K562 (cell line): ENCODE data around the gene MRPL9. TPM values are rescaled to one million over a fixed set of nuclear protein-coding genes. Genes with fewer than 3 reads are reported as not detected.
A peak's percentile ranks its signal among the peaks of the same experiment; 100 is the strongest.

Source experiments
- CBFA2T2 ChIP-seq: fragments of 450-650 bp; conservative IDR thresholded peaks from 2 replicates; pipeline ENCODE4 v1.6.1; 2017; ENCODE audit warnings: mild to moderate bottlenecking
- CBFA2T3 ChIP-seq: fragments of 450-650 bp; IDR thresholded peaks from 2 replicates; pipeline ENCODE4 v1.6.1; 2017
- CXXC5 ChIP-seq: fragments of 250-450 bp; sonication (Bioruptor Pico); IDR thresholded peaks from 2 replicates; pipeline ENCODE4 v1.8.0; 2022; ENCODE audit warnings: inconsistent platforms, mild to moderate bottlenecking, moderate library complexity
- DMBX1 ChIP-seq: fragments of 250-450 bp; sonication (Bioruptor Pico); IDR thresholded peaks from 2 replicates; pipeline ENCODE4 v1.8.0; 2022; ENCODE audit warnings: inconsistent platforms, mild to moderate bottlenecking, moderate library complexity, borderline replicate concordance
- DPF2 ChIP-seq: fragments of 450-650 bp; IDR thresholded peaks from 2 replicates; pipeline ENCODE4 v1.6.1; 2016
- FOXM1 ChIP-seq, 2 experiments: fragments of 450-650 bp in 1 of 2; sonication (generic) in 1 of 2; formaldehyde crosslinking in 1 of 2; IDR thresholded peaks; 2 replicates each; pipeline versions ENCODE4 v1.6.1 to v1.9.0; 2017 to 2022; ENCODE audit warnings: low read depth in 2 of 2, mild to moderate bottlenecking in 2 of 2, missing genetic modification reagents in 1 of 2, moderate library complexity in 1 of 2
- HSF4 ChIP-seq: fragments of 250-450 bp; sonication (Bioruptor Pico); IDR thresholded peaks from 2 replicates; pipeline ENCODE4 v2.1.2; 2022; ENCODE audit warnings: mild to moderate bottlenecking, moderate library complexity, borderline replicate concordance
- KDM2B ChIP-seq: fragments of 250-450 bp; sonication (Bioruptor Pico); IDR thresholded peaks from 2 replicates; pipeline ENCODE4 v1.8.0; 2021; ENCODE audit warnings: mild to moderate bottlenecking, moderate library complexity
- KLF16 ChIP-seq: IDR thresholded peaks from 2 replicates; pipeline ENCODE4 v1.6.1; 2016; ENCODE audit warnings: antibody characterized with exemption
- MECOM ChIP-seq: fragments of 250-450 bp; sonication (Bioruptor Pico); IDR thresholded peaks from 2 replicates; pipeline ENCODE4 v1.8.0; 2022; ENCODE audit warnings: inconsistent platforms
- MEIS2 ChIP-seq: fragments of 450-650 bp; IDR thresholded peaks from 2 replicates; pipeline ENCODE4 v1.6.1; 2014; ENCODE audit warnings: mild to moderate bottlenecking; ENCODE audit not compliant: partially characterized antibody
- MTA1 ChIP-seq: fragments of 450-650 bp; IDR thresholded peaks from 2 replicates; pipeline ENCODE4 v1.6.1; 2017; ENCODE audit warnings: borderline replicate concordance
- MTA2 ChIP-seq: fragments of 450-650 bp; IDR thresholded peaks from 2 replicates; pipeline ENCODE4 v1.6.1; 2016; ENCODE audit warnings: low read depth
- NFATC3 ChIP-seq: fragments of 450-650 bp; IDR thresholded peaks from 2 replicates; pipeline ENCODE4 v1.6.1; 2017; ENCODE audit warnings: mild to moderate bottlenecking
- POLR2AphosphoS5 ChIP-seq: IDR thresholded peaks from 2 replicates; pipeline ENCODE4 v1.6.1; 2011; ENCODE audit warnings: mild to moderate bottlenecking, low read depth, low read length, moderate library complexity; ENCODE audit not compliant: control insufficient read depth, insufficient read depth
- RNF2 ChIP-seq: sonication (generic); IDR thresholded peaks from 2 replicates; pipeline ENCODE4 v1.6.1; 2016
- SMAD4 ChIP-seq: fragments of 250-450 bp; sonication (Bioruptor Pico); conservative IDR thresholded peaks from 2 replicates; pipeline ENCODE4 v1.8.0; 2021; ENCODE audit warnings: inconsistent platforms, mild to moderate bottlenecking, moderate library complexity
- SMARCA4 ChIP-seq: fragments of 450-650 bp; IDR thresholded peaks from 2 replicates; pipeline ENCODE4 v1.6.1; 2016
- SMARCC2 ChIP-seq: fragments of 450-650 bp; IDR thresholded peaks from 2 replicates; pipeline ENCODE4 v1.6.1; 2017; ENCODE audit warnings: antibody characterized with exemption, moderate library complexity, mild to moderate bottlenecking, low read depth
- STAT5B ChIP-seq: fragments of 250-450 bp; sonication (Bioruptor Pico); IDR thresholded peaks from 2 replicates; pipeline ENCODE4 v1.8.0; 2021; ENCODE audit warnings: mild to moderate bottlenecking, inconsistent platforms
- TAL1 ChIP-seq: fragments of 450-650 bp; IDR thresholded peaks from 2 replicates; pipeline ENCODE4 v1.6.1; 2016; ENCODE audit warnings: mild to moderate bottlenecking
- TCF3 ChIP-seq: sonication (generic); formaldehyde crosslinking; IDR thresholded peaks from 2 replicates; pipeline ENCODE4 v1.4.0; 2020; ENCODE audit warnings: mild to moderate bottlenecking, missing genetic modification reagents
- TEAD1 ChIP-seq, 2 experiments: fragments of 450-650 bp in 1 of 2; sonication (generic) in 1 of 2; formaldehyde crosslinking; IDR thresholded peaks; 2 replicates each; pipeline versions ENCODE4 v1.4.0 to v1.8.0; 2020 to 2022; ENCODE audit warnings: mild to moderate bottlenecking in 2 of 2, missing genetic modification reagents in 1 of 2
- TRIM24 ChIP-seq, 2 experiments: fragments of 450-650 bp; IDR thresholded peaks; 2 replicates each; pipeline ENCODE4 v1.6.1; 2016
- ZEB2 ChIP-seq: fragments of 450-650 bp; IDR thresholded peaks from 2 replicates; pipeline ENCODE4 v1.6.1; 2016
- polyA plus RNA-seq, 8 experiments: library from polyadenylated mRNA; depleted of rRNA in 4 of 8; stranded (reverse) in 5 of 8; unstranded in 3 of 8; fragments of >200 nt; fragmentation: Nextera tagmentation in 2 of 8; fragmentation: Illumina TruSeq in 1 of 8; extraction: Ambion mirVana in 2 of 8; extraction: Trizol in 1 of 8; gene quantifications; 2 replicates each; pipeline versions ENCODE4 v1.2.1 to v1.2.3, GENCODE V29; 2011 to 2014; ENCODE audit warnings: inconsistent platforms in 1 of 8, missing spikeins in 1 of 8
- total RNA-seq, 7 experiments: library from RNA; depleted of rRNA in 6 of 7; stranded (reverse); fragments of >200 nt in 6 of 7; fragmentation: Illumina TruSeq in 2 of 7; extraction: Trizol in 2 of 7; gene quantifications; 2 replicates each; pipeline versions ENCODE4 v1.2.1 to v1.2.3, GENCODE V29; 2011 to 2021; ENCODE audit warnings: low replicate concordance in 1 of 7
- TF ChIP-seq, protein P1 (sequence below): sonication (generic); IDR thresholded peaks from 2 replicates; pipeline ENCODE4 v1.6.1; 2016
- TF ChIP-seq, protein P2 (sequence below): fragments of 450-650 bp; conservative IDR thresholded peaks from 2 replicates; pipeline ENCODE4 v1.6.1; 2016; ENCODE audit warnings: missing genetic modification characterization, low read depth, mild to moderate bottlenecking, control low read depth, missing compliant biosample characterization

The MRPL9 gene
- total and polyA plus RNA-seq, 9 of the 15 experiments (the other 6 are each of a cell fraction or from before 2014, with no cell fraction given), result 38.0 to 162 (median 111) TPM

DNA sequence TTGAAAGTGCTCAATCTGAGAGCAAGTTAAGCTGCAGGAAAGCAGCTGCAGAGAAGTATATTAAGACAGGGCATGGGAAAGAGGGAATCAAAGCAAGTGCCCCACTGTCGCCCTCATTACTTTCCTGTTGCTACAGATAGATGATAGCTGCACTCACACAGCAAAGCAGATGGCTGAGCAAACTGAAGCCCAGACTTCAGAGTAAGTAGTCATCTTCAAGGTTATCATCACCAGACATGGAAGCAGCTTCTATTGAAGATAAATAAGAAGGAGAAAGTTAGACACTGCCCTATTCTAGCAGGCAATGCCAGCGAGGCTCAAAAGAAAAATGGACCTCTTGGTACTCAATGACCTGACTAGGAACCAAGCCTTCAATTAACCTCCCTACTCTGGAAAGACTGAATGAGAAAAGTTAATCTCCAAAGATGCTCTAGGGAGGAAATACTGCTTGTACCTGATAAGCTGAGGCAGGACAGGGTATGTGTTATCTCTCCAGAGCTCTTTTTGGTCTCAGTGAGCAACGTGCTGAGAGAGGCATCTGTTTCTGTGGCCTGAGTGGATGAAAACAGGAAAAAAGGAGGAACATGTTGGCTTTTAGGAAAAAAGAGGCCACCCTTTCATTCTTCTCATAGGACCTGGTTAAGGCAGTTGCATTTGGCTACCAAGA is 11.1 kb upstream of the MRPL9 start (continued):
- TF ChIP-seq DMBX1 (CRISPR knock-in tag) (0 out of 2 replicates have a peak, but pooled peaks have one; percentile 46), FOXM1 (IDR thresholded peaks at IDR 0.05; ENCODE audit: low read depth) (peak; percentile 58; the same call in 1 of the 2 replicates), FOXM1 (CRISPR knock-in tag; IDR thresholded peaks at IDR 0.05; ENCODE audit: low read depth) (no peak), TRIM24 (IDR thresholded peaks at IDR 0.05) (peak; percentile 47 to 66; a peak in 2 of 4 replicates), ZEB2 (0 out of 2 replicates have a peak, but pooled peaks have one; percentile 39), MECOM (CRISPR knock-in tag) (peak; percentile 64; the same call in 1 of the 2 replicates), HSF4 (CRISPR knock-in tag) (no peak), KDM2B (CRISPR knock-in tag) (no peak), SMARCC2 (peak; percentile 49; the same call in 1 of the 2 replicates), TEAD1 (CRISPR knock-in tag; IDR thresholded peaks at IDR 0.05) (peak in 1 of 2 experiments; percentile 58; a peak in 1 of 4 replicates), DPF2 (peak; percentile 89), CBFA2T2 (peak; percentile 91), KLF16 (peak; percentile 57; the same call in 1 of the 2 replicates), CBFA2T3 (peak; percentile 96), SMAD4 (CRISPR knock-in tag) (peak; percentile 63; the same call in 1 of the 2 replicates), MTA2 (peak; percentile 59; the same call in 1 of the 2 replicates), NFATC3 (no peak), TAL1 (peak; percentile 84), POLR2AphosphoS5 (peak; percentile 65), MTA1 (no peak), STAT5B (CRISPR knock-in tag) (no peak), CXXC5 (CRISPR knock-in tag) (peak; percentile 52), MEIS2 (peak; percentile 31), RNF2 (peak; percentile 20; the same call in 1 of the 2 replicates), SMARCA4 (peak; percentile 88), TCF3 (CRISPR knock-in tag) (peak; percentile 88)
- TF ChIP-seq, protein P1, sequence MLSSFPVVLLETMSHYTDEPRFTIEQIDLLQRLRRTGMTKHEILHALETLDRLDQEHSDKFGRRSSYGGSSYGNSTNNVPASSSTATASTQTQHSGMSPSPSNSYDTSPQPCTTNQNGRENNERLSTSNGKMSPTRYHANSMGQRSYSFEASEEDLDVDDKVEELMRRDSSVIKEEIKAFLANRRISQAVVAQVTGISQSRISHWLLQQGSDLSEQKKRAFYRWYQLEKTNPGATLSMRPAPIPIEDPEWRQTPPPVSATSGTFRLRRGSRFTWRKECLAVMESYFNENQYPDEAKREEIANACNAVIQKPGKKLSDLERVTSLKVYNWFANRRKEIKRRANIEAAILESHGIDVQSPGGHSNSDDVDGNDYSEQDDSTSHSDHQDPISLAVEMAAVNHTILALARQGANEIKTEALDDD, result peak; percentile 92
- TF ChIP-seq, protein P2, sequence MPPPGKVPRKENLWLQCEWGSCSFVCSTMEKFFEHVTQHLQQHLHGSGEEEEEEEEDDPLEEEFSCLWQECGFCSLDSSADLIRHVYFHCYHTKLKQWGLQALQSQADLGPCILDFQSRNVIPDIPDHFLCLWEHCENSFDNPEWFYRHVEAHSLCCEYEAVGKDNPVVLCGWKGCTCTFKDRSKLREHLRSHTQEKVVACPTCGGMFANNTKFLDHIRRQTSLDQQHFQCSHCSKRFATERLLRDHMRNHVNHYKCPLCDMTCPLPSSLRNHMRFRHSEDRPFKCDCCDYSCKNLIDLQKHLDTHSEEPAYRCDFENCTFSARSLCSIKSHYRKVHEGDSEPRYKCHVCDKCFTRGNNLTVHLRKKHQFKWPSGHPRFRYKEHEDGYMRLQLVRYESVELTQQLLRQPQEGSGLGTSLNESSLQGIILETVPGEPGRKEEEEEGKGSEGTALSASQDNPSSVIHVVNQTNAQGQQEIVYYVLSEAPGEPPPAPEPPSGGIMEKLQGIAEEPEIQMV (tag), result 0 out of 2 replicates have a peak, but pooled peaks have one; percentile 44
